Right cardiac atrium (tissue), 5 donors: ENCODE results near the gene CD48. TPM values are rescaled to one million over a fixed set of nuclear protein-coding genes. Genes with fewer than 3 reads are reported as not detected.

Experiments
- ATAC-seq, 2 donors: fragments of 200-7000 bp; cut with Tn5 transposase; one replicate each; pipeline versions ENCODE4 v1.8.0 to v1.9.1; 2020; ENCODE audit warnings: moderate library complexity in 2 of 2, mild to moderate bottlenecking in 1 of 2
- DNase-seq, 3 donors: peaks; one replicate each; pipeline ENCODE4 v3.0.0-alpha.2; 2020
- H3K27ac ChIP-seq: one replicate; pipeline ENCODE4 v1.5.1; 2013; ENCODE audit warnings: mild to moderate bottlenecking, low read length, control low read depth, moderate library complexity
- H3K27me3 ChIP-seq: one replicate; pipeline ENCODE4 v1.6.1; 2013; ENCODE audit not compliant: control insufficient read depth, insufficient read depth
- H3K4me1 ChIP-seq: one replicate; pipeline ENCODE4 v1.6.1; 2013; ENCODE audit warnings: low read length; ENCODE audit not compliant: control insufficient read depth, insufficient read depth
- H3K4me3 ChIP-seq: one replicate; pipeline ENCODE4 v1.5.1; 2013; ENCODE audit warnings: low read length, control low read depth
- H3K9me3 ChIP-seq: one replicate; pipeline ENCODE4 v1.6.1; 2013; ENCODE audit warnings: low read length; ENCODE audit not compliant: control insufficient read depth
- WGBS: extraction: QIAGEN DNeasy Blood & Tissue Kit; methylation state at CpG from one replicate; pipeline ENCODE4 v1.1.7; 2013; 5-methylcytosine and 5-hydroxymethylcytosine counted together
- intact Hi-C, 4 donors: fragments of 100-400 bp; cut with DNase I; formaldehyde crosslinking; loops; one replicate each; pipeline versions ENCODE4 v1.11.0 to v1.14.0; 2022 to 2023
- polyA plus RNA-seq: library from polyadenylated mRNA; stranded (reverse); fragments of 200-250 nt; gene quantifications from one replicate; pipeline ENCODE4 v1.2.3, GENCODE V29; 2013
- total RNA-seq, 4 donors: library from RNA; stranded (reverse); fragmentation: NEBNext Ultra II Directional; extraction: Animal tissue kit (Norgen Biotek cat#: 25700); gene quantifications; one replicate each; pipeline ENCODE4 v1.2.1, GENCODE V29; 2021
- donor health status: healthy with polysubstance abuse.
- donor health status: DM: no; HTN: yes; CAD: no.
- donor health status: DM: no; HTN: no; CAD: no.
- donor health status: DM: no; HTN: yes; CAD: no; lungs with severe emphysema.
- donor health status: DM: yes; HTN: yes; CAD: no.

Gene CD48
- total and polyA plus RNA-seq, 5 donors, result 0.39 to 4.1 (median 0.96) TPM

- Histone ChIP-seq H3K4me1 (no peaks in the 10 kb centered on the region), H3K27me3 (no peaks in the 10 kb centered on the region), H3K9me3 (no peaks in the 10 kb centered on the region), H3K4me3 (no peak overlapping the region), H3K27ac (no peak overlapping the region)
- ATAC-seq, result no peak
- WGBS, result 88% methylated on average over 1 of the region's 1 CpG
- intact Hi-C loops, result no loop called here
- DNase-seq, result no peak
These were observed 37.3 kb upstream of the CD48 start for GRCh38 chr1:160748878-160749269.

- Histone ChIP-seq H3K4me1 (no peaks in the 10 kb centered on the region), H3K4me3 (no peak overlapping the region), H3K9me3 (no peaks in the 10 kb centered on the region), H3K27ac (no peak overlapping the region), H3K27me3 (no peaks in the 10 kb centered on the region)
- ATAC-seq, result no peak
- intact Hi-C loops, result no loop called here
- WGBS, result 83% methylated on average over 10 of the region's 10 CpGs
- DNase-seq, result no peak
These were observed 36.7 kb upstream of the CD48 start for GRCh38 chr1:160748181-160748877.

GRCh38 chr1:160747717-160748116 lies 36.1 kb upstream of the CD48 start:
- H3K4me1 ChIP-seq, result no peaks in the 10 kb centered on the region
- intact Hi-C loops, result no loop called here
- no peak overlapping the region for H3K4me3 ChIP-seq
- ATAC-seq (no peak), DNase-seq (no peak)
- no peak overlapping the region for H3K27ac ChIP-seq
- no peaks in the 10 kb centered on the region for H3K9me3 ChIP-seq
- H3K27me3 ChIP-seq, result no peaks in the 10 kb centered on the region

GRCh38 chr1:160746836-160747500 lies 35.3 kb upstream of the CD48 start:
- ATAC-seq, result no peak
- 86% methylated on average over 7 of the region's 7 CpGs for WGBS
- no peak for DNase-seq
- H3K9me3 ChIP-seq, result no peaks in the 10 kb centered on the region
- no peaks in the 10 kb centered on the region for H3K27me3 ChIP-seq
- H3K27ac ChIP-seq, result no peak overlapping the region
- no peak overlapping the region for H3K4me3 ChIP-seq
- intact Hi-C loops, result no loop called here
- no peaks in the 10 kb centered on the region for H3K4me1 ChIP-seq

- DNase-seq (no peak), ATAC-seq (no peak)
- H3K9me3 ChIP-seq, result no peaks in the 10 kb centered on the region
- no peak overlapping the region for H3K4me3 ChIP-seq
- no peaks in the 10 kb centered on the region for H3K27me3 ChIP-seq
- no peak overlapping the region for H3K27ac ChIP-seq
- 51% methylated on average over 1 of the region's 1 CpG for WGBS
- no peaks in the 10 kb centered on the region for H3K4me1 ChIP-seq
- intact Hi-C loops, result no loop called here
These were observed 33.9 kb upstream of the CD48 start for GRCh38 chr1:160745551-160745950.

GRCh38 chr1:160744852-160745520 lies 33.4 kb upstream of the CD48 start:
- no peak for ATAC-seq
- no peak overlapping the region for H3K27ac ChIP-seq
- no peaks in the 10 kb centered on the region for H3K27me3 ChIP-seq
- no peak overlapping the region for H3K4me3 ChIP-seq
- no peaks in the 10 kb centered on the region for H3K4me1 ChIP-seq
- no peaks in the 10 kb centered on the region for H3K9me3 ChIP-seq
- DNase-seq, result no peak
- intact Hi-C loops, result no loop called here
- WGBS, result 71% methylated on average over 5 of the region's 5 CpGs

GRCh38 chr1:160744199-160744851 lies 32.7 kb upstream of the CD48 start:
- H3K9me3 ChIP-seq, result no peaks in the 10 kb centered on the region
- H3K27me3 ChIP-seq, result no peaks in the 10 kb centered on the region
- intact Hi-C loops, result no loop called here
- no peaks in the 10 kb centered on the region for H3K4me1 ChIP-seq
- H3K4me3 ChIP-seq, result no peak overlapping the region
- WGBS, result 68% methylated on average over 7 of the region's 7 CpGs
- no peak for ATAC-seq
- H3K27ac ChIP-seq, result no peak overlapping the region
- DNase-seq, result no peak

- ATAC-seq, result no peak
- intact Hi-C loops, result no loop called here
These were observed 31.6 kb upstream of the CD48 start for GRCh38 chr1:160743266-160743665.

GRCh38 chr1:160742428-160743127 lies 31.0 kb upstream of the CD48 start:
- Histone ChIP-seq H3K4me1 (no peaks in the 10 kb centered on the region), H3K27ac (no peak overlapping the region), H3K27me3 (no peaks in the 10 kb centered on the region), H3K4me3 (no peak overlapping the region), H3K9me3 (no peaks in the 10 kb centered on the region)
- ATAC-seq (no peak), DNase-seq (no peak)
- 83% methylated on average over 8 of the region's 8 CpGs for WGBS
- intact Hi-C loops, result no loop called here

More at GRCh38 chr1:160743266-160743665, 31.6 kb upstream of the CD48 start:
- DNase-seq, result no peak
- Histone ChIP-seq H3K4me3 (no peak overlapping the region), H3K9me3 (no peaks in the 10 kb centered on the region), H3K27ac (no peak overlapping the region), H3K27me3 (no peaks in the 10 kb centered on the region), H3K4me1 (no peaks in the 10 kb centered on the region)
- WGBS, result 84% methylated on average over 3 of the region's 3 CpGs

- Histone ChIP-seq H3K4me1 (no peaks in the 10 kb centered on the region), H3K27me3 (no peaks in the 10 kb centered on the region), H3K27ac (no peak overlapping the region), H3K4me3 (no peak overlapping the region), H3K9me3 (no peaks in the 10 kb centered on the region)
- 72% methylated on average over 5 of the region's 5 CpGs for WGBS
- intact Hi-C loops, result no loop called here
- ATAC-seq, result no peak
- DNase-seq, result no peak
These were observed 30.2 kb upstream of the CD48 start for GRCh38 chr1:160741612-160742348.
